Suprapubic skin (tissue), 4 donors: ENCODE data around the gene TMEM101. TPM values are rescaled to one million over a fixed set of nuclear protein-coding genes. Genes with fewer than 3 reads are reported as not detected.
"Not testable (repeated sequence)": the region's sequence is repeated elsewhere in the genome, so short reads cannot be mapped to it uniquely, and the experiment has no call there.

Experiments
- DNase-seq, 2 donors: peaks; one replicate each; pipeline ENCODE4 v3.0.0-alpha.2; 2019; ENCODE audit warnings: low spot score in 2 of 2
- H3K27ac ChIP-seq: fragments of 200-600 bp; sonication (generic); one replicate; pipeline ENCODE4 v1.5.1; 2019
- H3K27me3 ChIP-seq: fragments of 200-600 bp; sonication (generic); one replicate; pipeline ENCODE4 v1.5.1; 2019
- H3K36me3 ChIP-seq: fragments of 200-600 bp; sonication (generic); one replicate; pipeline ENCODE4 v1.5.1; 2019
- H3K4me1 ChIP-seq: fragments of 200-600 bp; sonication (generic); one replicate; pipeline ENCODE4 v1.5.1; 2019
- H3K4me3 ChIP-seq: fragments of 200-600 bp; sonication (generic); one replicate; pipeline ENCODE4 v1.5.1; 2019; ENCODE audit warnings: mild to moderate bottlenecking
- H3K9me3 ChIP-seq: fragments of 200-600 bp; sonication (generic); one replicate; pipeline ENCODE4 v1.5.1; 2019
- EP300 ChIP-seq: sonication (generic); formaldehyde crosslinking; IDR thresholded peaks from one replicate; pipeline ENCODE4 v1.6.1; 2017; ENCODE audit warnings: antibody characterized with exemption
- POLR2A ChIP-seq, 2 donors: fragments of 450-650 bp; IDR thresholded peaks; one replicate each; pipeline ENCODE4 v1.6.1; 2017; ENCODE audit warnings: antibody characterized with exemption in 2 of 2, mild to moderate bottlenecking in 2 of 2, moderate library complexity in 2 of 2
- POLR2AphosphoS5 ChIP-seq, 3 donors: sonication (generic); formaldehyde crosslinking; IDR thresholded peaks; one replicate each; pipeline ENCODE4 v1.6.1; 2017; ENCODE audit warnings: antibody characterized with exemption in 3 of 3
- WGBS: methylation state at CpG from one replicate; pipeline ENCODE4 v1.1.5; 2018; 5-methylcytosine and 5-hydroxymethylcytosine counted together
- total RNA-seq, 4 donors: library from RNA; depleted of rRNA; stranded (reverse); fragments of >200 nt; gene quantifications; one replicate each; pipeline ENCODE4 v1.1.0, GENCODE V29; 2016
- TF ChIP-seq, protein P1 (sequence below), 2 donors: fragments of 200-600 bp in 1 of 2; fragments of 450-650 bp in 1 of 2; sonication (generic) in 1 of 2; IDR thresholded peaks; one replicate each; pipeline ENCODE4 v1.5.1; 2016 to 2019; ENCODE audit warnings: antibody characterized with exemption in 2 of 2, mild to moderate bottlenecking in 1 of 2, moderate library complexity in 1 of 2

The TMEM101 gene
- total RNA-seq, 4 donors from 2014 or later = 20.7 to 48.5 (median 43.6) TPM

DNA sequence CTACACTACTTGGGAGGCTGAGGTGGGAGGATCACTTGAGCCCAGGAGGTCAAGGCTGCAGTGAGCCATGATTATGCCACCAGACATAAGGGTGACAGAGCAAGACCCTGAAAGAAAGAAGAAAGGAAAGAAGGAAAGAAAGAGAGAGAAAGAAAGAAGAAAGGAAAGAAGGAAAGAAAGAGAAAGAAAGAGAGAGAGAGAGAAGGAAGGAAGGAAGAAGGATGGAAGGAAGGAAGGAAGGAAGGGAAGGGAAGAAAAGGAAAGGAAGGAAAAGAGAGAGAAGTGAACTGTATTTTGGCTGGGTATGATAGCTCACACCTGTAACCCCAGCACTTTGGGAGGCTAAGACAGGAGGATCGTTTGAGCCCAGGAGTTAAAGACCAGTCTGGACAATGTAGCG lies 36.7 kb downstream of the TMEM101 start:
- H3K27me3 ChIP-seq = peaks cover 39% of the 10 kb centered on the region
- no peaks in the 10 kb centered on the region for H3K4me1 ChIP-seq
- whole genome bisulfite sequencing = 82% methylated on average over 2 of the region's 2 CpGs
- H3K4me3 ChIP-seq = no peak overlapping the region
- H3K9me3 ChIP-seq = no peaks in the 10 kb centered on the region
- DNase-seq = no peak
- no peaks in the 10 kb centered on the region for H3K36me3 ChIP-seq
- H3K27ac ChIP-seq = no peak overlapping the region
- no peak for TF ChIP-seq EP300
- TF ChIP-seq, protein P1, sequence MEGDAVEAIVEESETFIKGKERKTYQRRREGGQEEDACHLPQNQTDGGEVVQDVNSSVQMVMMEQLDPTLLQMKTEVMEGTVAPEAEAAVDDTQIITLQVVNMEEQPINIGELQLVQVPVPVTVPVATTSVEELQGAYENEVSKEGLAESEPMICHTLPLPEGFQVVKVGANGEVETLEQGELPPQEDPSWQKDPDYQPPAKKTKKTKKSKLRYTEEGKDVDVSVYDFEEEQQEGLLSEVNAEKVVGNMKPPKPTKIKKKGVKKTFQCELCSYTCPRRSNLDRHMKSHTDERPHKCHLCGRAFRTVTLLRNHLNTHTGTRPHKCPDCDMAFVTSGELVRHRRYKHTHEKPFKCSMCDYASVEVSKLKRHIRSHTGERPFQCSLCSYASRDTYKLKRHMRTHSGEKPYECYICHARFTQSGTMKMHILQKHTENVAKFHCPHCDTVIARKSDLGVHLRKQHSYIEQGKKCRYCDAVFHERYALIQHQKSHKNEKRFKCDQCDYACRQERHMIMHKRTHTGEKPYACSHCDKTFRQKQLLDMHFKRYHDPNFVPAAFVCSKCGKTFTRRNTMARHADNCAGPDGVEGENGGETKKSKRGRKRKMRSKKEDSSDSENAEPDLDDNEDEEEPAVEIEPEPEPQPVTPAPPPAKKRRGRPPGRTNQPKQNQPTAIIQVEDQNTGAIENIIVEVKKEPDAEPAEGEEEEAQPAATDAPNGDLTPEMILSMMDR (IDR thresholded peaks at IDR 0.05) = no peak
- no peak for TF ChIP-seq POLR2A (IDR thresholded peaks at IDR 0.05)
- no peak for TF ChIP-seq POLR2AphosphoS5 (IDR thresholded peaks at IDR 0.05)

DNA sequence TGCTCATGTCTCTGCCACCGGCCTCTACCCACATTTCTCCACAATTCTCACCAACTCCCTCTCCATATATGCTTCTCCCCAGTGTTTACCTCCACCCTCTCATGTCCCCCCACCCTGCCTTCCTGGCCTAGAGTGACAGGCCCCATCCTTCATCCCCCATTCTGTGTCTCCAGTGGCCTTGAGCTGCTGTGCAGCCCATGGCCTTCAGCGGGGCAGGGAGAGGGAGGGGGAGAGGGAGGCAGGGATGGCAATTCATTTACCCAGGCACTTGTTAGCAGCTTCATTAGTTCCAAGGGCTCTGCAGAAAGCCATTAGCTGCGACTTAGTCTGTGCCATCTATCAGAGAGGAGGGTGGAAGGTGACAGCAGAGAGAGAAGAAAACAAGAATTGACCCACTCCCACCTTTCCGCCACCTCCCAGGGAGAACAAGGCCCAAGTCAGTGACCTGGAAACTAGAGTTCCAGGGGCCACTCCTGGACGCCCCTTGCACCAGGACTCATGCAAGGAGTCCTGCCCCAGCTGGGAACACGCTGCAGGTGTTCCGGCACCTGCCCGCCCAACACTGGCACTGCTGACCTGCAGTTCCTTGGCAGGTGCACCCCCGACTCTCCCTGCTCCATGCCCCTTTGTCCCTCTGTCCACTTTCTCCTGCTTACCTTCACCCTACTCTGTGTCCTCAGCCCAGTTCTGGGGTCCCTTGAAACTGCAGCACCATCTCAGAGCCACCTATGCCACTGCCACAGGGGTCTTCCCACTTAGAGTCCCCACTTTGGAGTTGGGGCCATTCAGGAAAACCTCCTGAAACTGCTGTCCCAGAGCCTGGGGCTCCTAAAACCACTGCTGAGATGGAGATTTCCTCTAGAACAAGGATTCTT lies 37.6 kb downstream of the TMEM101 start:
- H3K4me3 ChIP-seq = no peak overlapping the region
- no peaks in the 10 kb centered on the region for H3K4me1 ChIP-seq
- no peak overlapping the region for H3K27ac ChIP-seq
- no peaks in the 10 kb centered on the region for H3K9me3 ChIP-seq
- no peaks in the 10 kb centered on the region for H3K36me3 ChIP-seq
- DNase-seq = no peak
- H3K27me3 ChIP-seq = peaks cover 30% of the 10 kb centered on the region
- TF ChIP-seq POLR2A (IDR thresholded peaks at IDR 0.05) (no peak), POLR2AphosphoS5 (IDR thresholded peaks at IDR 0.05) (no peak), EP300 (no peak)
- TF ChIP-seq, protein P1 (IDR thresholded peaks at IDR 0.05) = no peak
- 71% methylated on average over 9 of the region's 9 CpGs for WGBS

DNA sequence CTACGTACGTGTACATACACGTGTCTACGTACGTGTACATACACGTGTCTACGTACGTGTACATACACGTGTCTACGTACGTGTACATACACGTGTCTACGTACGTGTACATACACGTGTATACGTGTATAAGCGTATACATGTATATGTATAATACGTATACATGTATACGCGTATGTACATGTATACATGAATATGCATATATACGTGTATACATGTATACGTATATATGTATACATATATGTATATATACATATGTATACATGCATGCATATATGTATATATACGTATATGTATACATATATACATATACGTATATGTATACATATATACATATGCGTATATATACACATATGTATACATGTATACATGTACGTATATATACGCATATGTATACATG lies 38.9 kb downstream of the TMEM101 start:
- H3K27ac ChIP-seq = no peak overlapping the region
- no peak overlapping the region for H3K4me3 ChIP-seq
- TF ChIP-seq, protein P1 (IDR thresholded peaks at IDR 0.05) = no peak
- TF ChIP-seq POLR2A (IDR thresholded peaks at IDR 0.05) = no peak
- no peak for TF ChIP-seq POLR2AphosphoS5 (IDR thresholded peaks at IDR 0.05)
- no peak for TF ChIP-seq EP300
- H3K36me3 ChIP-seq = no peaks in the 10 kb centered on the region
- H3K27me3 ChIP-seq = peaks cover 20% of the 10 kb centered on the region
- WGBS = 64% methylated on average over 18 of the region's 27 CpGs
- H3K9me3 ChIP-seq = no peaks in the 10 kb centered on the region
- no peaks in the 10 kb centered on the region for H3K4me1 ChIP-seq
- no peak for DNase-seq

DNA sequence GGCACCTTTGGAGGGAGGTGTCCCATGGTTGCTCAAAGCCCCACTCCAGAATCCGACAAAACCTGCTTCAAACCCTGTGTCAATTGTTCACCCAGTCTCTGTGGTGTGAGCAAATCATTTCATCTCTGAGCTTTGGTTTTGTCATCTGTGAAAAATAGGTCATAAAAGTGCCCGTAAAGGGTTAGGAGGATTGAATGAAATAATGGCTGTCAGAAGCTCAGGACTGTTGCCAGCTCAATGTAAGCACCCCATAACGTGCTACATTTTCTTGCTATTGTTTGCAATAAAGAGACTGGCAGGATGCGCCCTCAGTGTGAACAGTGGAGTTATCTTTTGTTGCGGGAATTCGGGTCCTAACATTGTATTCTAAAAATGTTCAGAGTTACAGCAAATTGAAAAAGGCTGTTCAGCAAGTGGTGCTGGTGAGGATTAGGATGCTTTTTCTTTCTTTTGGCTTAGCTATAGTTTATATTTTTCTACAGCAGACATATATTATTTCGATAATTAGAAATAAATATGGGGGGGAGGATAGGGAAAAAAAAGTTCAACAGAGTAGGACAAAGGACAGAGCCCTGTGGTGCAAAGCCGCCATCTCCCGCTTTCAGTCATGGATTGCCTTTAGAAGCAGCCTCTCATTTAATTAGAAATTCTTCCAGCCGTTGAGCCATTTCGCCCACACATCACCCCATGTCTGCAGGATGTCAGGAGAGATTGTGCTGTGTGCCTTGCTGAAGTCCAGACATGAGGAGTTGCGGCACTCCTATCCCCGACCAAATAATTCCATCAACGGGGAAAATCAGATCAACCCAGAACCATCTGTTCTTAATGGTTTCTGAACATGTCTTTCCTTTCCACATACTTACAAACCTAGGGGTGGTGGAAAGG lies 40.1 kb downstream of the TMEM101 start:
- 57% methylated on average over 14 of the region's 14 CpGs for WGBS
- Histone ChIP-seq H3K9me3 (no peaks in the 10 kb centered on the region), H3K4me1 (no peaks in the 10 kb centered on the region), H3K27ac (no peak overlapping the region), H3K27me3 (peaks cover 19% of the 10 kb centered on the region), H3K4me3 (no peak overlapping the region), H3K36me3 (no peaks in the 10 kb centered on the region)
- DNase-seq = no peak
- no peak for TF ChIP-seq POLR2AphosphoS5 (IDR thresholded peaks at IDR 0.05)
- TF ChIP-seq POLR2A (IDR thresholded peaks at IDR 0.05) = no peak
- no peak for TF ChIP-seq EP300
- TF ChIP-seq, protein P1 (IDR thresholded peaks at IDR 0.05) = no peak

DNA sequence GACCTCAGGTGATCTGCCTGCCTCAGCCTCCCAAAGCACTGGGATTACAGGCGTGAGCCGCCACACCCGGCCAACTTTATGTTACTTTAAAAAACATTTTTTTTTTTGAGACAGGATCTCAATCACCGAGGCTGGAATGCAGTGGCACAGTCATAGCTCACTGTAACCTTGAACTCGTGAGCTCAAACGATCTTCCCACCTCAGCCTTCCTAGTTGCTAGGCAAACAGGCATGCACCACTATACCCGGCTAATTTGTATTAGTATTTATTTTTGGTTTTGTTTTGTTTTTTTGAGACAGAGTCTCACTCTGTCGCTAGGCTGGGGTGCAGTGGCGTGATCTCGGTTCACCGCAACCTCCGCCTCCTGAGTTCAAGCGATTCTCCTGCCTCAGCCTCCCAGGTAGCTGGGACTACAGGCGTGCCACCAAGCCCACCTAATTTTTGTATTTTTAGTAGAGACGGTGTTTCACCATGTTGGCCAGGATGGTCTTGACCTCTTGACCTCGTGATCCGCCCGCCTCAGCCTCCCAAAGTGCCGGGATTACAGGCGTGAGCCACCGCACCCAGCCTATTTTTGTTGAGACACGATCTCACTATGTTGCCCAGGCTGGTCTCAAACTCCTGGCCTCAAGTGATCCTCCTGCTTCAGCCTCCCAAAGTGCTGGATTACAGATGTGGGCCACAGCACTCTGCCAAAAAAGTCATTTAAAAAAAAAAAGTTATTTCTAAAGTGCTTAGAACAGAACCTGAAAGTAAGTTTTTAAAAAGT lies 42.1 kb downstream of the TMEM101 start:
- whole genome bisulfite sequencing = 88% methylated on average over 22 of the region's 22 CpGs
- not testable (repeated sequence) for H3K36me3 ChIP-seq, H3K27ac ChIP-seq, DNase-seq, H3K4me3 ChIP-seq, H3K9me3 ChIP-seq, H3K4me1 ChIP-seq
- peaks cover 19% of the 10 kb centered on the region for H3K27me3 ChIP-seq

DNA sequence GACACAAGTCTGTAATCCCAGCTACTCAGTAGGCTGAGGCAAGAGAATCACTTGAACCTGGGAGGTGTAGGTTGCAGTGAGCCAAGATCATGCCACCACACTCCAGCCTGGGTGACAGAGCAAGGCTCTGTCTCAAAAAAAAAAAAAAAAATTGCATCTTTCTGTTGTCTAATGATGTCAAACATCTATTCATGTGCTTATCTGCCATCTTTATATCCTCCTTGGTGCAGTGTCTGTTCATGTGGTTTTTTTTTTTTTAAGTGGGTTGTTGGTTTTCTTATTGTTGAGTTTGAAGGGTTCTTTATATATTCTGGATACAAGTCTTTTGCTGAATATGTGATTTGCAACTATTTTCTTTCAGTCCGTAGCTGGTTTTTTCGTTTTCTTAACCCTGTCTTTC lies 43.3 kb downstream of the TMEM101 start:
- H3K36me3 ChIP-seq = not testable (repeated sequence)
- WGBS = 39% methylated on average over 2 of the region's 2 CpGs

More for the DNA sequence above, 43.3 kb downstream of the TMEM101 start:
- H3K9me3 ChIP-seq, DNase-seq, H3K4me3 ChIP-seq, H3K27ac ChIP-seq, H3K4me1 ChIP-seq: not testable (repeated sequence)
- H3K27me3 ChIP-seq = peaks cover 11% of the 10 kb centered on the region
